GM12878 (cell line): ENCODE data around the gene PALS2. TPM values are rescaled to one million over a fixed set of nuclear protein-coding genes. Genes with fewer than 3 reads are reported as not detected.
A peak's percentile ranks its signal among the peaks of the same experiment; 100 is the strongest.

Experiments
- BACH1 ChIP-seq: fragments of 450-650 bp; IDR thresholded peaks from 2 replicates; pipeline ENCODE4 v1.6.1; 2017; ENCODE audit warnings: mild to moderate bottlenecking, borderline replicate concordance
- BCLAF1 ChIP-seq: fragments of 450-650 bp; IDR thresholded peaks from 2 replicates; pipeline ENCODE4 v1.6.1; 2017; ENCODE audit warnings: antibody characterized with exemption, mild to moderate bottlenecking, moderate library complexity
- CREM ChIP-seq: IDR thresholded peaks from 2 replicates; pipeline ENCODE4 v1.6.1; 2014; ENCODE audit warnings: antibody characterized with exemption, low read depth
- EED ChIP-seq: sonication (generic); IDR thresholded peaks from 2 replicates; pipeline ENCODE4 v1.6.1; 2016; ENCODE audit warnings: antibody characterized with exemption, low read depth
- EP300 ChIP-seq, 2 experiments: fragments of 150-350 bp in 1 of 2; IDR thresholded peaks; 2 replicates each; pipeline ENCODE4 v1.6.1; 2011 to 2012; ENCODE audit warnings: low read depth in 2 of 2, low read length in 2 of 2, borderline replicate concordance in 1 of 2, improper control_type of control experiment in 1 of 2, inconsistent platforms in 1 of 2; ENCODE audit not compliant: control insufficient read depth in 1 of 2
- HDAC6 ChIP-seq: fragments of 200-600 bp; sonication (generic); IDR thresholded peaks from one replicate; pipeline ENCODE4 v1.8.0; 2017; ENCODE audit warnings: antibody characterized with exemption; ENCODE audit not compliant: unreplicated experiment
- JUND ChIP-seq: IDR thresholded peaks from 2 replicates; pipeline ENCODE4 v1.6.1; 2012; ENCODE audit warnings: low read depth, mild to moderate bottlenecking, low read length, improper control_type of control experiment, moderate library complexity
- NFXL1 ChIP-seq: fragments of 450-650 bp; IDR thresholded peaks from 2 replicates; pipeline ENCODE4 v1.6.1; 2017; ENCODE audit warnings: antibody characterized with exemption, mild to moderate bottlenecking, borderline replicate concordance
- NR2F1 ChIP-seq: fragments of 450-650 bp; conservative IDR thresholded peaks from 2 replicates; pipeline ENCODE4 v1.6.1; 2017; ENCODE audit warnings: mild to moderate bottlenecking
- RAD21 ChIP-seq: IDR thresholded peaks from 2 replicates; pipeline ENCODE4 v1.6.1; 2011; ENCODE audit warnings: mild to moderate bottlenecking, low read depth, low read length, moderate library complexity; ENCODE audit not compliant: insufficient read depth
- RCOR1 ChIP-seq: conservative IDR thresholded peaks from 2 replicates; pipeline ENCODE4 v1.6.1; 2012; ENCODE audit warnings: low read depth, low read length, improper control_type of control experiment
- SUPT20H ChIP-seq: IDR thresholded peaks from 2 replicates; pipeline ENCODE4 v1.6.1; 2011; ENCODE audit warnings: low read depth, mild to moderate bottlenecking, low read length, moderate library complexity, borderline replicate concordance; ENCODE audit not compliant: control insufficient read depth
- USF1 ChIP-seq: IDR thresholded peaks from 2 replicates; pipeline ENCODE4 v1.6.1; 2011; ENCODE audit warnings: borderline replicate concordance, low read depth, mild to moderate bottlenecking, moderate library complexity, mixed read lengths, low read length; ENCODE audit not compliant: insufficient read depth; ENCODE audit errors: extremely low read length
- USF2 ChIP-seq: IDR thresholded peaks from 2 replicates; pipeline ENCODE4 v1.6.1; 2011; ENCODE audit warnings: low read depth, low read length, improper control_type of control experiment, borderline replicate concordance
- ZBED1 ChIP-seq: IDR thresholded peaks from 2 replicates; pipeline ENCODE4 v1.6.1; 2016; ENCODE audit warnings: borderline replicate concordance
- ZNF217 ChIP-seq: fragments of 450-650 bp; IDR thresholded peaks from 2 replicates; pipeline ENCODE4 v1.6.1; 2017; ENCODE audit warnings: antibody characterized with exemption, mild to moderate bottlenecking
- ZSCAN29 ChIP-seq: fragments of 450-650 bp; IDR thresholded peaks from 2 replicates; pipeline ENCODE4 v1.6.1; 2017; ENCODE audit warnings: mild to moderate bottlenecking, moderate library complexity
- polyA plus RNA-seq, 11 experiments: library from polyadenylated mRNA; depleted of rRNA in 4 of 11; unstranded in 6 of 11; stranded (reverse) in 5 of 11; fragments of >200 nt; fragmentation: Nextera tagmentation in 4 of 11; fragmentation: Illumina TruSeq in 1 of 11; extraction: Ambion mirVana in 4 of 11; extraction: Trizol in 1 of 11; gene quantifications; 1 replicate in 1 of 11; 2 replicates in 10 of 11; pipeline versions ENCODE4 v1.2.1 to v1.2.3, GENCODE V29; 2011 to 2016; ENCODE audit warnings: inconsistent platforms in 2 of 11, missing spikeins in 2 of 11, low read depth in 1 of 11
- total RNA-seq, 4 experiments: library from RNA; depleted of rRNA in 3 of 4; stranded (reverse); fragments of >200 nt in 3 of 4; fragmentation: Illumina TruSeq in 1 of 4; extraction: Trizol in 1 of 4; gene quantifications; 2 replicates each; pipeline versions ENCODE4 v1.2.1 to v1.2.3, GENCODE V29; 2013 to 2021
- TF ChIP-seq, protein P1 (sequence below): IDR thresholded peaks from 2 replicates; pipeline ENCODE4 v1.6.1; 2012; ENCODE audit warnings: low read length, inconsistent platforms
- TF ChIP-seq, protein P2 (sequence below): fragments of 450-650 bp; IDR thresholded peaks from 2 replicates; pipeline ENCODE4 v1.6.1; 2017; ENCODE audit warnings: mild to moderate bottlenecking, low read depth, inconsistent platforms; ENCODE audit not compliant: poor library complexity, severe bottlenecking

Gene PALS2
- total and polyA plus RNA-seq, 10 of the 15 experiments (the other 5 are each of a cell fraction or from before 2014, with no cell fraction given) = 10.7 to 53.5 (median 20.1) TPM

- TF ChIP-seq USF2 = no peak
- no peak for TF ChIP-seq BCLAF1
- no peak for TF ChIP-seq JUND
- TF ChIP-seq, protein P1, sequence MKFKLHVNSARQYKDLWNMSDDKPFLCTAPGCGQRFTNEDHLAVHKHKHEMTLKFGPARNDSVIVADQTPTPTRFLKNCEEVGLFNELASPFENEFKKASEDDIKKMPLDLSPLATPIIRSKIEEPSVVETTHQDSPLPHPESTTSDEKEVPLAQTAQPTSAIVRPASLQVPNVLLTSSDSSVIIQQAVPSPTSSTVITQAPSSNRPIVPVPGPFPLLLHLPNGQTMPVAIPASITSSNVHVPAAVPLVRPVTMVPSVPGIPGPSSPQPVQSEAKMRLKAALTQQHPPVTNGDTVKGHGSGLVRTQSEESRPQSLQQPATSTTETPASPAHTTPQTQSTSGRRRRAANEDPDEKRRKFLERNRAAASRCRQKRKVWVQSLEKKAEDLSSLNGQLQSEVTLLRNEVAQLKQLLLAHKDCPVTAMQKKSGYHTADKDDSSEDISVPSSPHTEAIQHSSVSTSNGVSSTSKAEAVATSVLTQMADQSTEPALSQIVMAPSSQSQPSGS = peak; percentile 82
- no peak for TF ChIP-seq SUPT20H
- no peak for TF ChIP-seq ZBED1
- no peak for TF ChIP-seq BACH1
- no peak for TF ChIP-seq USF1
- no peak for TF ChIP-seq HDAC6
- TF ChIP-seq EED = 0 out of 2 replicates have a peak, but pooled peaks have one; percentile 60
- peak; percentile 43; the same call in 1 of the 2 replicates for TF ChIP-seq CREM
- TF ChIP-seq, protein P2, sequence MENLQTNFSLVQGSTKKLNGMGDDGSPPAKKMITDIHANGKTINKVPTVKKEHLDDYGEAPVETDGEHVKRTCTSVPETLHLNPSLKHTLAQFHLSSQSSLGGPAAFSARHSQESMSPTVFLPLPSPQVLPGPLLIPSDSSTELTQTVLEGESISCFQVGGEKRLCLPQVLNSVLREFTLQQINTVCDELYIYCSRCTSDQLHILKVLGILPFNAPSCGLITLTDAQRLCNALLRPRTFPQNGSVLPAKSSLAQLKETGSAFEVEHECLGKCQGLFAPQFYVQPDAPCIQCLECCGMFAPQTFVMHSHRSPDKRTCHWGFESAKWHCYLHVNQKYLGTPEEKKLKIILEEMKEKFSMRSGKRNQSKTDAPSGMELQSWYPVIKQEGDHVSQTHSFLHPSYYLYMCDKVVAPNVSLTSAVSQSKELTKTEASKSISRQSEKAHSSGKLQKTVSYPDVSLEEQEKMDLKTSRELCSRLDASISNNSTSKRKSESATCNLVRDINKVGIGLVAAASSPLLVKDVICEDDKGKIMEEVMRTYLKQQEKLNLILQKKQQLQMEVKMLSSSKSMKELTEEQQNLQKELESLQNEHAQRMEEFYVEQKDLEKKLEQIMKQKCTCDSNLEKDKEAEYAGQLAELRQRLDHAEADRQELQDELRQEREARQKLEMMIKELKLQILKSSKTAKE = no peak
- TF ChIP-seq ZSCAN29 = no peak
- no peak for TF ChIP-seq EP300 (IDR thresholded peaks at IDR 0.05; ENCODE audit: borderline replicate concordance in 1 of 2, control insufficient read depth in 1 of 2, low read depth in 2 of 2, low read length in 2 of 2)
- TF ChIP-seq RAD21 = no peak
- no peak for TF ChIP-seq NR2F1
- no peak for TF ChIP-seq ZNF217
- TF ChIP-seq NFXL1 = no peak
- TF ChIP-seq RCOR1 = no peak
Observed at GRCh38 chr7:24597014-24597413, 23.8 kb downstream of the PALS2 start (continued).
